Testis (tissue), 2 donors: ENCODE data around the gene ACACA.

Source experiments
- POLR2A ChIP-seq: fragments of 450-650 bp; IDR thresholded peaks from one replicate; pipeline ENCODE4 v1.6.1; 2017; ENCODE audit warnings: antibody characterized with exemption, mild to moderate bottlenecking, moderate library complexity
- TF ChIP-seq, protein P1 (sequence below), 3 experiments: fragments of 450-650 bp in 2 of 3; fragments of 200-600 bp in 1 of 3; sonication (generic) in 1 of 3; IDR thresholded peaks; one replicate each; pipeline ENCODE4 v1.5.1; 2016 to 2019; ENCODE audit warnings: antibody characterized with exemption in 3 of 3, mild to moderate bottlenecking in 2 of 3, moderate library complexity in 1 of 3

DNA sequence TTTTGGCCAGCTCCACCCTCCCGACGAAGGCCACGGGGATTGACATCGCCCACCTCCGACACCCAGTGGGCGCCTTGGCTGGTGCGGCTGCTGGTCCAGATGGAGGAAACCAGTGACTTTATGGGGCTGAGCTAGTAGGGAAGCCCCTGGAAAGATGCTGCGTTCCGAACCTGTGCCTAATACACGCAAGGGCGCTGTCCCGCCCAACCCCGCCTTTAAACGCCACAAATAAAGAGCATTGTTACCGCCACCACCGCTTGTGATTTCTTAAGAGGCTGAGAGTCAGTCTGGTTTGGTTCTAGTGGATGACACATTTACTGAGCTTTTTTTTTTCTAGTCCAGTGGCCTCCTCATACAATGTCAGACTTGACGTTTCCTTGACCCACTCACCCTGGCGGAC, 350.0 kb downstream of the ACACA start:
- TF ChIP-seq, protein P1, sequence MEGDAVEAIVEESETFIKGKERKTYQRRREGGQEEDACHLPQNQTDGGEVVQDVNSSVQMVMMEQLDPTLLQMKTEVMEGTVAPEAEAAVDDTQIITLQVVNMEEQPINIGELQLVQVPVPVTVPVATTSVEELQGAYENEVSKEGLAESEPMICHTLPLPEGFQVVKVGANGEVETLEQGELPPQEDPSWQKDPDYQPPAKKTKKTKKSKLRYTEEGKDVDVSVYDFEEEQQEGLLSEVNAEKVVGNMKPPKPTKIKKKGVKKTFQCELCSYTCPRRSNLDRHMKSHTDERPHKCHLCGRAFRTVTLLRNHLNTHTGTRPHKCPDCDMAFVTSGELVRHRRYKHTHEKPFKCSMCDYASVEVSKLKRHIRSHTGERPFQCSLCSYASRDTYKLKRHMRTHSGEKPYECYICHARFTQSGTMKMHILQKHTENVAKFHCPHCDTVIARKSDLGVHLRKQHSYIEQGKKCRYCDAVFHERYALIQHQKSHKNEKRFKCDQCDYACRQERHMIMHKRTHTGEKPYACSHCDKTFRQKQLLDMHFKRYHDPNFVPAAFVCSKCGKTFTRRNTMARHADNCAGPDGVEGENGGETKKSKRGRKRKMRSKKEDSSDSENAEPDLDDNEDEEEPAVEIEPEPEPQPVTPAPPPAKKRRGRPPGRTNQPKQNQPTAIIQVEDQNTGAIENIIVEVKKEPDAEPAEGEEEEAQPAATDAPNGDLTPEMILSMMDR (IDR thresholded peaks at IDR 0.05) = no peak
- no peak for TF ChIP-seq POLR2A
